Neural cell (in vitro differentiated cells): ENCODE measurements around the gene OGA. TPM values are rescaled to one million over a fixed set of nuclear protein-coding genes. Genes with fewer than 3 reads are reported as not detected.

Source experiments
- H2AFZ ChIP-seq: fragments of 200-600, 300-800 bp; sonication (generic), shearing (Covaris generic); 2 replicates; pipeline ENCODE4 v1.6.0; 2014; ENCODE audit warnings: low read depth, mild to moderate bottlenecking, antibody characterized with exemption, low read length, moderate library complexity
- H3F3A ChIP-seq: fragments of 200-600 bp; shearing (Covaris generic); 2 replicates; pipeline ENCODE4 v1.6.1; 2016; ENCODE audit warnings: mild to moderate bottlenecking, moderate library complexity, mixed read lengths, antibody characterized with exemption, low read length; ENCODE audit not compliant: insufficient read depth, poor library complexity, severe bottlenecking
- H3K27ac ChIP-seq: fragments of 200-600, 300-800 bp; sonication (generic), shearing (Covaris generic); 2 replicates; pipeline ENCODE4 v1.5.1; 2014; ENCODE audit warnings: mild to moderate bottlenecking, low read length, moderate library complexity
- H3K27me3 ChIP-seq: fragments of 300-800, 200-600 bp; sonication (generic), shearing (Covaris generic); 2 replicates; pipeline ENCODE4 v1.6.0; 2014; ENCODE audit warnings: mild to moderate bottlenecking, low read depth, low read length, moderate library complexity; ENCODE audit not compliant: insufficient read depth
- H3K36me3 ChIP-seq: fragments of 300-800, 200-600 bp; sonication (generic), shearing (Covaris generic); 2 replicates; pipeline ENCODE4 v1.5.1; 2014; ENCODE audit warnings: mild to moderate bottlenecking, antibody characterized with exemption, low read length, moderate library complexity; ENCODE audit not compliant: insufficient read depth
- H3K4me2 ChIP-seq: fragments of 300-800, 200-600 bp; sonication (generic), shearing (Covaris generic); 2 replicates; pipeline ENCODE4 v1.6.0; 2014; ENCODE audit warnings: mild to moderate bottlenecking, low read length
- H3K4me3 ChIP-seq: fragments of 300-800, 200-600 bp; sonication (generic), shearing (Covaris generic); 2 replicates; pipeline ENCODE4 v1.5.1; 2014; ENCODE audit warnings: mild to moderate bottlenecking, low read length, moderate library complexity
- H3K79me2 ChIP-seq: fragments of 200-600 bp; shearing (Covaris generic); replicated peaks from 2 replicates; pipeline ENCODE4 v1.6.0; 2014; ENCODE audit warnings: mild to moderate bottlenecking, low read length, moderate library complexity; ENCODE audit not compliant: insufficient read depth
- H3K9ac ChIP-seq: fragments of 300-800, 200-600 bp; sonication (generic), shearing (Covaris generic); 2 replicates; pipeline ENCODE4 v1.6.1; 2016; ENCODE audit warnings: mild to moderate bottlenecking, low read length, mixed read lengths
- H3K9me2 ChIP-seq: fragments of 200-600 bp; shearing (Covaris generic); 2 replicates; pipeline ENCODE4 v1.6.1; 2016; ENCODE audit warnings: mild to moderate bottlenecking, low read length, mixed read lengths; ENCODE audit not compliant: insufficient read depth
- H3K9me3 ChIP-seq: fragments of 200-600, 300-800 bp; sonication (generic), shearing (Covaris generic); 2 replicates; pipeline ENCODE4 v1.6.1; 2016; ENCODE audit warnings: mild to moderate bottlenecking, mixed run types, low read length, moderate library complexity, mixed read lengths
- H4K20me1 ChIP-seq: fragments of 200-600 bp; shearing (Covaris generic); 2 replicates; pipeline ENCODE4 v1.6.1; 2016; ENCODE audit warnings: mild to moderate bottlenecking, mixed run types; ENCODE audit not compliant: insufficient read depth
- EP300 ChIP-seq: fragments of 450-650 bp; conservative IDR thresholded peaks from 2 replicates; pipeline ENCODE4 v1.6.1; 2014; ENCODE audit warnings: antibody characterized with exemption, mild to moderate bottlenecking, moderate library complexity; ENCODE audit not compliant: poor library complexity, severe bottlenecking
- EZH2 ChIP-seq: fragments of 200-600, 300-800 bp; shearing (Covaris generic), sonication (generic); IDR thresholded peaks from 2 replicates; pipeline ENCODE4 v1.6.1; 2014; ENCODE audit warnings: antibody characterized with exemption, low read length, borderline replicate concordance, mild to moderate bottlenecking; ENCODE audit not compliant: insufficient read depth, poor library complexity, severe bottlenecking
- MXI1 ChIP-seq: fragments of 450-650 bp; conservative IDR thresholded peaks from 2 replicates; pipeline ENCODE4 v1.6.1; 2014; ENCODE audit warnings: antibody characterized with exemption, mild to moderate bottlenecking; ENCODE audit not compliant: poor library complexity, severe bottlenecking
- POLR2AphosphoS5 ChIP-seq: IDR thresholded peaks from 2 replicates; pipeline ENCODE4 v1.6.1; 2012
- RAD21 ChIP-seq: fragments of 450-650 bp; conservative IDR thresholded peaks from 2 replicates; pipeline ENCODE4 v1.6.1; 2014; ENCODE audit warnings: antibody characterized with exemption, mild to moderate bottlenecking, moderate library complexity
- SMC3 ChIP-seq: fragments of 450-650 bp; conservative IDR thresholded peaks from 2 replicates; pipeline ENCODE4 v1.6.1; 2014; ENCODE audit warnings: antibody characterized with exemption, mild to moderate bottlenecking, moderate library complexity; ENCODE audit not compliant: poor library complexity
- TAF1 ChIP-seq: IDR thresholded peaks from 2 replicates; pipeline ENCODE4 v1.6.1; 2012; ENCODE audit warnings: low read depth
- polyA plus RNA-seq: library from polyadenylated mRNA; depleted of rRNA; stranded (reverse); fragments of >200 nt; gene quantifications from 2 replicates; pipeline ENCODE4 v1.2.3, GENCODE V29; 2014
- TF ChIP-seq, protein P1 (sequence below): IDR thresholded peaks from 2 replicates; pipeline ENCODE4 v1.6.1; 2012; ENCODE audit warnings: borderline replicate concordance
- TF ChIP-seq, protein P2 (sequence below): fragments of 450-650 bp; IDR thresholded peaks from 2 replicates; pipeline ENCODE4 v1.5.1; 2014; ENCODE audit warnings: antibody characterized with exemption, mild to moderate bottlenecking, moderate library complexity; ENCODE audit not compliant: poor library complexity, severe bottlenecking

OGA gene
- polyA plus RNA-seq, 1 donor from 2014 or later: 357 TPM

DNA sequence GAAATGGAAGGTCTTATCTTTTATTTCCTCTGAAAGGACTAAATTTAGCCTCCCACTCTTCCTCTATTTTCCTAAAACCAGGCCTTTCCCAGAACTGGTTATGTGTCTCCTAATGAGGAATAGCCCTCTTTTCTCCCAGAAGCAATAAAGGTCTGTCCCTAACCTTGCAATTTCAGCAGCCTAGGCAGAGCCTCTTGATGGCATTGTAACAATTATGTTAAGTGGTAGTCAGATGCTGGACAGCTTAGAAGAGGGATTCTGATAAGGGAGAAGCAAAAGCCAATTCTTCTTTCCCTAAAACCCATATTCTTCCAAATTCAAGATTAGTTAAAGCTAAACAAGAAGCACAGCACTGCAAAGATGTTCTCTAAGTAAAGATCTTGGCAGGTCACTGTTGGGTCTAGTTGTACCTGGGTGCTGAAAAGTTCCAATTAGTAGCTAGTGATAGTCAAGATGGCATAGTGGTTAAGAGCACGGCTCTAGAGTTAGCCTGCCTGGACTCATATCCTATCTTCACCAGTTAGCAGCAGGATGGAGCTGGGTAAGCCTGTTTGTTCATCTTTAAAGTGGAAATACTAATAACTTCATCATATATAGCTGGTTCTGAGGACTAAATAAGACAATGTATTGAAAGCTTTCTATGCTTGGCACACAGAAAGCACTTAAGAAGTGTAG, 39.7 kb upstream of the OGA start:
- no peak overlapping the region for H3K4me2 ChIP-seq
- no peaks in the 10 kb centered on the region for H3K9me3 ChIP-seq
- H3K79me2 ChIP-seq: no peaks in the 10 kb centered on the region
- no peaks in the 10 kb centered on the region for H4K20me1 ChIP-seq
- no peaks in the 10 kb centered on the region for H3K27me3 ChIP-seq
- H3F3A ChIP-seq: no peaks in the 10 kb centered on the region
- no peak overlapping the region for H2AFZ ChIP-seq
- no peak overlapping the region for H3K4me3 ChIP-seq
- no peaks in the 10 kb centered on the region for H3K36me3 ChIP-seq
- no peak overlapping the region for H3K9ac ChIP-seq
- H3K27ac ChIP-seq: no peak overlapping the region
- no peaks in the 10 kb centered on the region for H3K9me2 ChIP-seq
- TF ChIP-seq EP300: no peak
- TF ChIP-seq MXI1: no peak
- no peak for TF ChIP-seq RAD21
- TF ChIP-seq, protein P1, sequence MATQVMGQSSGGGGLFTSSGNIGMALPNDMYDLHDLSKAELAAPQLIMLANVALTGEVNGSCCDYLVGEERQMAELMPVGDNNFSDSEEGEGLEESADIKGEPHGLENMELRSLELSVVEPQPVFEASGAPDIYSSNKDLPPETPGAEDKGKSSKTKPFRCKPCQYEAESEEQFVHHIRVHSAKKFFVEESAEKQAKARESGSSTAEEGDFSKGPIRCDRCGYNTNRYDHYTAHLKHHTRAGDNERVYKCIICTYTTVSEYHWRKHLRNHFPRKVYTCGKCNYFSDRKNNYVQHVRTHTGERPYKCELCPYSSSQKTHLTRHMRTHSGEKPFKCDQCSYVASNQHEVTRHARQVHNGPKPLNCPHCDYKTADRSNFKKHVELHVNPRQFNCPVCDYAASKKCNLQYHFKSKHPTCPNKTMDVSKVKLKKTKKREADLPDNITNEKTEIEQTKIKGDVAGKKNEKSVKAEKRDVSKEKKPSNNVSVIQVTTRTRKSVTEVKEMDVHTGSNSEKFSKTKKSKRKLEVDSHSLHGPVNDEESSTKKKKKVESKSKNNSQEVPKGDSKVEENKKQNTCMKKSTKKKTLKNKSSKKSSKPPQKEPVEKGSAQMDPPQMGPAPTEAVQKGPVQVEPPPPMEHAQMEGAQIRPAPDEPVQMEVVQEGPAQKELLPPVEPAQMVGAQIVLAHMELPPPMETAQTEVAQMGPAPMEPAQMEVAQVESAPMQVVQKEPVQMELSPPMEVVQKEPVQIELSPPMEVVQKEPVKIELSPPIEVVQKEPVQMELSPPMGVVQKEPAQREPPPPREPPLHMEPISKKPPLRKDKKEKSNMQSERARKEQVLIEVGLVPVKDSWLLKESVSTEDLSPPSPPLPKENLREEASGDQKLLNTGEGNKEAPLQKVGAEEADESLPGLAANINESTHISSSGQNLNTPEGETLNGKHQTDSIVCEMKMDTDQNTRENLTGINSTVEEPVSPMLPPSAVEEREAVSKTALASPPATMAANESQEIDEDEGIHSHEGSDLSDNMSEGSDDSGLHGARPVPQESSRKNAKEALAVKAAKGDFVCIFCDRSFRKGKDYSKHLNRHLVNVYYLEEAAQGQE: no peak
- TF ChIP-seq POLR2AphosphoS5: no peak
- TF ChIP-seq, protein P2, sequence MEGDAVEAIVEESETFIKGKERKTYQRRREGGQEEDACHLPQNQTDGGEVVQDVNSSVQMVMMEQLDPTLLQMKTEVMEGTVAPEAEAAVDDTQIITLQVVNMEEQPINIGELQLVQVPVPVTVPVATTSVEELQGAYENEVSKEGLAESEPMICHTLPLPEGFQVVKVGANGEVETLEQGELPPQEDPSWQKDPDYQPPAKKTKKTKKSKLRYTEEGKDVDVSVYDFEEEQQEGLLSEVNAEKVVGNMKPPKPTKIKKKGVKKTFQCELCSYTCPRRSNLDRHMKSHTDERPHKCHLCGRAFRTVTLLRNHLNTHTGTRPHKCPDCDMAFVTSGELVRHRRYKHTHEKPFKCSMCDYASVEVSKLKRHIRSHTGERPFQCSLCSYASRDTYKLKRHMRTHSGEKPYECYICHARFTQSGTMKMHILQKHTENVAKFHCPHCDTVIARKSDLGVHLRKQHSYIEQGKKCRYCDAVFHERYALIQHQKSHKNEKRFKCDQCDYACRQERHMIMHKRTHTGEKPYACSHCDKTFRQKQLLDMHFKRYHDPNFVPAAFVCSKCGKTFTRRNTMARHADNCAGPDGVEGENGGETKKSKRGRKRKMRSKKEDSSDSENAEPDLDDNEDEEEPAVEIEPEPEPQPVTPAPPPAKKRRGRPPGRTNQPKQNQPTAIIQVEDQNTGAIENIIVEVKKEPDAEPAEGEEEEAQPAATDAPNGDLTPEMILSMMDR: no peak

DNA sequence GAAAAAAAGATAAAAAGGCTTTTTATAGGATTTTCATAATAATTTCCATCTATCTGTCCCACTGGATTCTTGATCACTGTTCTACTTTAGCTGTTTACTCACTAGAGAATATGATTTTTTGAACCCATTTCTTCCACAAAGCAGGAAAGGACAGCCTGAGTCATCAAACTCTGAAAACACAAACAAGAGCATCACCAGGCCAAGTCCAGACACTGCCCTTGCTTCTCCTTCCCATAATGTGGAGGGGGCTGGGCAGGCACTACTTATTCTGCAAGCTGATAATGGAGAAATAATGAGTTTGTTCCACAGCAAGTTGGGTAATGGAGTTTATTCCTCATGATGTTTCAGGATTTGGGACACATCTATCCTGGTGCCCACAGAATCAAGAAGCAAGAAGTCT, 38.4 kb upstream of the OGA start:
- TF ChIP-seq, protein P1: no peak
- TF ChIP-seq EP300 (no peak), SMC3 (no peak), POLR2AphosphoS5 (no peak), RAD21 (no peak), MXI1 (no peak), EZH2 (no peak), TAF1 (no peak)
- TF ChIP-seq, protein P2: no peak
- H3K9me2 ChIP-seq: no peaks in the 10 kb centered on the region
- H4K20me1 ChIP-seq: no peaks in the 10 kb centered on the region
- H2AFZ ChIP-seq: no peak overlapping the region
- H3K79me2 ChIP-seq: no peaks in the 10 kb centered on the region
- no peak overlapping the region for H3K4me2 ChIP-seq
- H3F3A ChIP-seq: no peaks in the 10 kb centered on the region
- no peaks in the 10 kb centered on the region for H3K27me3 ChIP-seq
- no peaks in the 10 kb centered on the region for H3K9me3 ChIP-seq
- H3K9ac ChIP-seq: no peak overlapping the region
- H3K36me3 ChIP-seq: no peaks in the 10 kb centered on the region
- no peak overlapping the region for H3K4me3 ChIP-seq
- no peak overlapping the region for H3K27ac ChIP-seq
